ENCODE data around the gene AFMID.

AFMID gene

DNA sequence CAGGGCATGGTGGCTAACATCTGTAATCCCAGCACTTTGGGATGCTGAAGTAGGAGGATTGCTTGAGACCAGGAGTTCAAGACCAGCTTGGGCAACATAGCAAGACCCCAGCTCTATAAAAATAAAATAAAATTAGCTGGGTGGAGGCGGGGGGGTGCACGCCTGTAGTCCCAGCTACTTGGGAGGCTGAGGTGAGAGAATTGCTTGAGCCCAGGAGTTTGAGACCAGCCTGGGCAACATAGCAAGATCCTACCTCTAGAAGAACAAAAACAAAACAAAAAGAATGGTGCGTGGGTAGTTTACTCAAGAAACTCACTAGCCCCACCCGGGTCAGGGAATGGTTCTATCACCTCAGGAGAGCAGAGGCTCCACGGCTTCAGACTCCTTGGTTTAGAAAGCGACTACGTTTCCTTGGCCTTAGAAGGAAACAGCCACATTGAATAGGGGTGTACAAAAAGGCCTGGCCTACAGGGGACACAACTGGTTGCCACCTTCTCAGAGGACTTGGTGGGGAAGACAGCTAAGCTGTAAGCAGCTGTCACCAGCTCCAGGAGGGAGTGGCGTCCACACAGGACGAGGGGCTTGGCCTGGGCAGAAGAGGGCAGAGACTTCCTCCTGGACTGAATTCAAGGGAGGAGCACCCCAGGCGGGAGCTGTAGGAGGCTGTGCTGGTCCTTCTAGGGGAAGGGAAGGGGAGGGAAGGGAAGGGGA lies 1.0 kb upstream of the AFMID start:
- no peak for DNase-seq (ENCODE audit: extremely low read depth, low read depth)
- no peak for TF ChIP-seq CTCF (IDR thresholded peaks at IDR 0.05; ENCODE audit: low read depth, low read length)

DNA sequence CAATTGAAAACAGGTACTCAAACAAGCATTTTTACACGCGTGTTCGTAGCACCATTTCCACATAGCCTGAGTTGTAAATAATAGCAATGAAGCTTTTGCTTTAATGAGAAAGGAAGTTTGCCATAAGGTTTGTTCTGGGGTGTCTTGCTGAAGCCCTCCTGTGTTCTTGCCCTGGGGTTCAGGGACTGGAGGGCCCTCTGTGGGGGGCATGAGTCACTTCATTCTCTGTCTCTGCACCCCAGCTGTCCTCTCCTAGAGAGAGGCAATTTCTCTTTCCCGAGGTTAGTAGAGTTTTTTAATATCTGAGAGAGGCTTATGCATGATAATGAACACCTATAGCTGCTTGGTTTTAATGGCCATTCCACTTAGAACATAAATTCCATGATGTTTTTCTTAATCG lies 9.6 kb downstream of the AFMID start:
- no peak for DNase-seq (ENCODE audit: extremely low read depth, low read depth)
- no peak for TF ChIP-seq CTCF (IDR thresholded peaks at IDR 0.05; ENCODE audit: low read depth, low read length)

DNA sequence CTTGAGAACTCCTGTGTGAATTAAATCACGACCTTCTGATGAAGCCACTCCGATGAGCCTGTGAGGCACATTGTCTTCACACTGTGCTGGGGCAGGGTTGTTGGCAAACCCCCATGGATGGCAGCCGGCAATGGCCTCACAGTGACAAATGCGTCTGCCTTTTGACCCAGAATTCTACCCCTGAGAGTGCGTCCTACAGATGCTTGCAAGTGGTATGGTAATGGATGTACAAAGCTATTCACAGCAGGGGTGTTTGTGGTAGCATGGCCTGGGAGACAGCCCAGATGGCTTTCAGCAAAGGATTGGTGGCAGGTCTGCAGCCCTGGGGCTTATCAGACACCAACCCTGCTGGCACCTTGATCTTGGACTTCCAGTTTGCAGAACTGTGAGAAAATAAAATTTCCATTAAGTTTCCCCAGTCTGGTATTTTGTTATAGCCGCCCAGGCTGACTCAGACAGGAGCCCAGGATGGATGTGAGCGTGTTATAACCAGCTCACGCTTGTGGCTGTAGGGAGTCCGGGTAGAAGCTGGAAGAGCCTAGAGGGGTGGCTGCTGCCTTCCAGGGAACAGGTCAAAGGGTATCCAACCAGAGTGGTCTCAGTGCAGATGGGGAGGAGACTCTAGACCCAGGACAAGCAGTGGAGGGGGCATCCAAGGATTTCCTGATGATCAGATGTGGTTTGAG lies 10.1 kb downstream of the AFMID start:
- no peak for DNase-seq (ENCODE audit: extremely low read depth, low read depth)
- TF ChIP-seq CTCF (IDR thresholded peaks at IDR 0.05; ENCODE audit: low read depth, low read length) = no peak

GRCh38 chr17:78200451-78200850 lies 13.3 kb downstream of the AFMID start:
- TF ChIP-seq CTCF (IDR thresholded peaks at IDR 0.05; ENCODE audit: low read depth, low read length) = no peak
- no peak for DNase-seq (ENCODE audit: extremely low read depth, low read depth)

GRCh38 chr17:78202666-78203065 lies 15.5 kb downstream of the AFMID start:
- no peak for TF ChIP-seq CTCF (IDR thresholded peaks at IDR 0.05; ENCODE audit: low read depth, low read length)
- DNase-seq (ENCODE audit: extremely low read depth, low read depth) = no peak

DNA sequence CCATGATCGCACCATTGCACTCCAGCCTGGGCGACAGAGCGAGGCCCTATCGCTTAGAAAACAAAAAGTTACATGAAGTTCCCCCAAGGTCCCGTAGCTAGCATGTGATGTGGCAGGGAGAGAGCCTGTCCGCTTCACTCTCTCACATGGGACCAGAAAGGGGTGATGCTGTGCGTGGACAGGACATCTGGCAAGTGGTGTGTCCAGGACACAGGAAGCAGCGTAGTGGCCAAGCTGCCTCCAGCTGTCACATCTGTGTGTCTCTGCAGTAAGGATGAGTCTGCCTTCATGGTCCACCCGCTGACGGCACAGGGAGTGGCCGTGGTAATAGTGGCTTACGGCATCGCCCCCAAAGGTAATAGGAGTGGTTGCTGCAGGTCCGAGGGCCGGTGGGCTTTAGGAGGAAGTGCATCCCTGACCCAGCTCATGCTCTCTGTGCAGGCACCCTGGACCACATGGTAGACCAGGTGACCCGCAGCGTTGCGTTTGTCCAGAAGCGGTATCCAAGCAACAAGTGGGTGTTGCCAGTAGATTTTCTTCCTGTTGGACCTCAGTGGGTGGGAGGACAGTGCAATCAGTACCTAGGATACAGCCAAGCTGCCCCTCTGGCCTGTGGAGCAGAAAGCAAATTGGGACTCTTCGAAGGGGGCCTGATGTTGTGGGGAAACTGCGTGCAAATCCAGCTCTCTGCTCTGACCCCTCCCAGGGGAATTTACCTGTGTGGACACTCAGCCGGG lies 17.4 kb downstream of the AFMID start:
- DNase-seq (ENCODE audit: extremely low read depth, low read depth) = no peak

More for the DNA sequence above, 17.4 kb downstream of the AFMID start:
- TF ChIP-seq CTCF (IDR thresholded peaks at IDR 0.05; ENCODE audit: low read depth, low read length) = no peak

Data from AG09319 (cell line).